ENCODE results near the gene TMX1. TPM values are rescaled to one million over a fixed set of nuclear protein-coding genes. Genes with fewer than 3 reads are reported as not detected.

The TMX1 gene
- total RNA-seq, 2 donors from 2014 or later: 23.2 to 29.1 TPM

GRCh38 chr14:51242545-51243490 is 2.8 kb downstream of the TMX1 start:
- H3K27ac ChIP-seq: no peak overlapping the region
- TF ChIP-seq CTCF (IDR thresholded peaks at IDR 0.05): no peak
- no peak for TF ChIP-seq POLR2AphosphoS5 (IDR thresholded peaks at IDR 0.05)
- no peak for TF ChIP-seq POLR2A (IDR thresholded peaks at IDR 0.05)
- no peaks in the 10 kb centered on the region for H3K4me1 ChIP-seq (replicated peaks)
- H3K9me3 ChIP-seq: no peaks in the 10 kb centered on the region
- intact Hi-C loops (cut with DNase I): no loop called here
- no peak for DNase-seq (ENCODE audit: low spot score)
- WGBS: 48% methylated on average over 7 of the region's 7 CpGs
- H3K27me3 ChIP-seq (replicated peaks; ENCODE audit: insufficient read depth): no peaks in the 10 kb centered on the region
- H3K36me3 ChIP-seq: no peaks in the 10 kb centered on the region
- H3K4me3 ChIP-seq: no peak overlapping the region

- intact Hi-C loops (cut with DNase I): no loop called here
- TF ChIP-seq CTCF (IDR thresholded peaks at IDR 0.05) (no peak), POLR2A (IDR thresholded peaks at IDR 0.05) (no peak), POLR2AphosphoS5 (IDR thresholded peaks at IDR 0.05) (no peak)
- no peaks in the 10 kb centered on the region for H3K36me3 ChIP-seq
- no peak overlapping the region for H3K27ac ChIP-seq
- DNase-seq (ENCODE audit: low spot score): no peak
- no peaks in the 10 kb centered on the region for H3K27me3 ChIP-seq (replicated peaks; ENCODE audit: insufficient read depth)
- no peaks in the 10 kb centered on the region for H3K4me1 ChIP-seq (replicated peaks)
- no peak overlapping the region for H3K4me3 ChIP-seq
- 98% methylated on average over 5 of the region's 5 CpGs for WGBS
- no peaks in the 10 kb centered on the region for H3K9me3 ChIP-seq
These were observed 4.5 kb downstream of the TMX1 start for GRCh38 chr14:51244591-51244990.

- DNase-seq (ENCODE audit: low spot score): no peak
- H3K4me1 ChIP-seq (replicated peaks): no peaks in the 10 kb centered on the region
- H3K36me3 ChIP-seq: no peaks in the 10 kb centered on the region
- no peaks in the 10 kb centered on the region for H3K27me3 ChIP-seq (replicated peaks; ENCODE audit: insufficient read depth)
- no peaks in the 10 kb centered on the region for H3K9me3 ChIP-seq
- no peak overlapping the region for H3K4me3 ChIP-seq
- WGBS: 70% methylated on average over 4 of the region's 4 CpGs
- H3K27ac ChIP-seq: no peak overlapping the region
- intact Hi-C loops (cut with DNase I): no loop called here
- TF ChIP-seq CTCF (IDR thresholded peaks at IDR 0.05): no peak
- no peak for TF ChIP-seq POLR2AphosphoS5 (IDR thresholded peaks at IDR 0.05)
- no peak for TF ChIP-seq POLR2A (IDR thresholded peaks at IDR 0.05)
These were observed 6.0 kb downstream of the TMX1 start for GRCh38 chr14:51246032-51246431.

- 86% methylated on average over 4 of the region's 4 CpGs for WGBS
These were observed 8.3 kb downstream of the TMX1 start for GRCh38 chr14:51248016-51248987.

More at GRCh38 chr14:51248016-51248987, 8.3 kb downstream of the TMX1 start:
- Histone ChIP-seq H3K4me1 (replicated peaks) (no peaks in the 10 kb centered on the region), H3K9me3 (no peaks in the 10 kb centered on the region), H3K36me3 (no peaks in the 10 kb centered on the region), H3K4me3 (no peak overlapping the region), H3K27ac (no peak overlapping the region), H3K27me3 (replicated peaks; ENCODE audit: insufficient read depth) (no peaks in the 10 kb centered on the region)
- no peak for TF ChIP-seq POLR2A (IDR thresholded peaks at IDR 0.05)
- TF ChIP-seq POLR2AphosphoS5 (IDR thresholded peaks at IDR 0.05): no peak
- no peak for TF ChIP-seq CTCF (IDR thresholded peaks at IDR 0.05)
- intact Hi-C loops (cut with DNase I): no loop called here
- DNase-seq (ENCODE audit: low spot score): no peak
